Sigmoid colon (tissue), 4 donors: Measurements from ENCODE around the gene TIGIT.

Experiments used
- CTCF ChIP-seq, 4 experiments: fragments of 450-650 bp in 3 of 4; fragments of 200-600 bp in 1 of 4; IDR thresholded peaks; one replicate each; pipeline ENCODE4 v1.5.1; 2016 to 2019; ENCODE audit warnings: antibody characterized with exemption in 4 of 4, mild to moderate bottlenecking in 3 of 4, moderate library complexity in 2 of 4
- EP300 ChIP-seq, 4 donors: sonication (generic); formaldehyde crosslinking; IDR thresholded peaks; one replicate each; pipeline ENCODE4 v1.6.1; 2017; ENCODE audit warnings: antibody characterized with exemption in 4 of 4
- POLR2A ChIP-seq, 2 donors: fragments of 450-650 bp; IDR thresholded peaks; one replicate each; pipeline ENCODE4 v1.6.1; 2016; ENCODE audit warnings: antibody characterized with exemption in 2 of 2, mild to moderate bottlenecking in 2 of 2, moderate library complexity in 2 of 2
- POLR2AphosphoS5 ChIP-seq, 4 donors: sonication (generic); formaldehyde crosslinking; IDR thresholded peaks; one replicate each; pipeline ENCODE4 v1.6.1; 2017; ENCODE audit warnings: antibody characterized with exemption in 4 of 4

- TF ChIP-seq EP300 (IDR thresholded peaks at IDR 0.05): no peak
- no peak for TF ChIP-seq POLR2AphosphoS5 (IDR thresholded peaks at IDR 0.05)
- TF ChIP-seq CTCF (IDR thresholded peaks at IDR 0.05): no peak
- no peak for TF ChIP-seq POLR2A (IDR thresholded peaks at IDR 0.05)
These were observed 25.6 kb downstream of the TIGIT start for GRCh38 chr3:114319453-114319852.
